ENCODE measurements around the gene POU4F3.

POU4F3 gene

GRCh38 chr5:146341854-146342253 lies 3.2 kb downstream of the POU4F3 start:
- TF ChIP-seq CTCF (IDR thresholded peaks at IDR 0.05; ENCODE audit: low read depth, low read length) = no peak
- Histone ChIP-seq H3K36me3 (no peaks in the 10 kb centered on the region), H3K4me1 (no peaks in the 10 kb centered on the region), H3K27me3 (peaks cover 100% of the 10 kb centered on the region), H3K4me3 (ENCODE audit: low read depth, low read length) (no peak overlapping the region), H3K9me3 (peaks cover 4% of the 10 kb centered on the region; the same call in 1 of the 2 replicates)
- no peak for DNase-seq

GRCh38 chr5:146342519-146342881 lies 3.9 kb downstream of the POU4F3 start:
- Histone ChIP-seq H3K27me3 (peaks cover 100% of the 10 kb centered on the region), H3K4me1 (no peaks in the 10 kb centered on the region), H3K9me3 (peaks cover 4% of the 10 kb centered on the region; the same call in 1 of the 2 replicates), H3K4me3 (ENCODE audit: low read depth, low read length) (no peak overlapping the region), H3K36me3 (no peaks in the 10 kb centered on the region)
- no peak for DNase-seq
- no peak for TF ChIP-seq CTCF (IDR thresholded peaks at IDR 0.05; ENCODE audit: low read depth, low read length)

GRCh38 chr5:146342882-146343865 lies 4.5 kb downstream of the POU4F3 start:
- no peak for DNase-seq
- TF ChIP-seq CTCF (IDR thresholded peaks at IDR 0.05; ENCODE audit: low read depth, low read length) = no peak
- peaks cover 100% of the 10 kb centered on the region for H3K27me3 ChIP-seq

GRCh38 chr5:146344155-146345118 lies 5.8 kb downstream of the POU4F3 start:
- no peaks in the 10 kb centered on the region for H3K36me3 ChIP-seq
- peaks cover 4% of the 10 kb centered on the region; the same call in 1 of the 2 replicates for H3K9me3 ChIP-seq
- no peak for DNase-seq
- no peak overlapping the region for H3K4me3 ChIP-seq (ENCODE audit: low read depth, low read length)
- peaks cover 98% of the 10 kb centered on the region for H3K27me3 ChIP-seq
- no peak for TF ChIP-seq CTCF (IDR thresholded peaks at IDR 0.05; ENCODE audit: low read depth, low read length)
- no peaks in the 10 kb centered on the region for H3K4me1 ChIP-seq

More at GRCh38 chr5:146342882-146343865, 4.5 kb downstream of the POU4F3 start:
- Histone ChIP-seq H3K36me3 (no peaks in the 10 kb centered on the region), H3K4me3 (ENCODE audit: low read depth, low read length) (no peak overlapping the region), H3K9me3 (peaks cover 4% of the 10 kb centered on the region; the same call in 1 of the 2 replicates), H3K4me1 (no peaks in the 10 kb centered on the region)

- DNase-seq = no peak
- H3K36me3 ChIP-seq = no peaks in the 10 kb centered on the region
- no peaks in the 10 kb centered on the region for H3K4me1 ChIP-seq
- H3K27me3 ChIP-seq = peaks cover 95% of the 10 kb centered on the region
- no peak overlapping the region for H3K4me3 ChIP-seq (ENCODE audit: low read depth, low read length)
- no peak for TF ChIP-seq CTCF (IDR thresholded peaks at IDR 0.05; ENCODE audit: low read depth, low read length)
- H3K9me3 ChIP-seq = peaks cover 4% of the 10 kb centered on the region; the same call in 1 of the 2 replicates
These were observed 6.6 kb downstream of the POU4F3 start for GRCh38 chr5:146345240-146345577.
